HEK293T (cell line): ENCODE results near the gene RCOR2.

ENCODE experiments used
- BHLHE40 ChIP-seq: fragments of 450-650 bp; IDR thresholded peaks from 2 replicates; pipeline ENCODE4 v1.6.1; 2016; ENCODE audit warnings: mild to moderate bottlenecking, moderate library complexity, borderline replicate concordance
- CTBP1 ChIP-seq: fragments of 450-650 bp; IDR thresholded peaks from 2 replicates; pipeline ENCODE4 v1.6.1; 2016; ENCODE audit warnings: borderline replicate concordance
- ELF4 ChIP-seq: fragments of 450-650 bp; IDR thresholded peaks from 2 replicates; pipeline ENCODE4 v1.6.1; 2017; ENCODE audit warnings: antibody characterized with exemption
- FOXM1 ChIP-seq: fragments of 450-650 bp; IDR thresholded peaks from 2 replicates; pipeline ENCODE4 v1.6.1; 2017; ENCODE audit warnings: mild to moderate bottlenecking, borderline replicate concordance
- LEF1 ChIP-seq: fragments of 450-650 bp; IDR thresholded peaks from 2 replicates; pipeline ENCODE4 v1.6.1; 2017; ENCODE audit warnings: mild to moderate bottlenecking, borderline replicate concordance
- NFRKB ChIP-seq: fragments of 450-650 bp; IDR thresholded peaks from 2 replicates; pipeline ENCODE4 v1.6.1; 2016; ENCODE audit warnings: mild to moderate bottlenecking, moderate library complexity
- SP1 ChIP-seq: fragments of 450-650 bp; IDR thresholded peaks from 2 replicates; pipeline ENCODE4 v1.6.1; 2017
- SUZ12 ChIP-seq: fragments of 450-650 bp; IDR thresholded peaks from 2 replicates; pipeline ENCODE4 v1.6.1; 2016; ENCODE audit warnings: mild to moderate bottlenecking
- TARDBP ChIP-seq: fragments of 450-650 bp; IDR thresholded peaks from 2 replicates; pipeline ENCODE4 v1.6.1; 2016

DNA sequence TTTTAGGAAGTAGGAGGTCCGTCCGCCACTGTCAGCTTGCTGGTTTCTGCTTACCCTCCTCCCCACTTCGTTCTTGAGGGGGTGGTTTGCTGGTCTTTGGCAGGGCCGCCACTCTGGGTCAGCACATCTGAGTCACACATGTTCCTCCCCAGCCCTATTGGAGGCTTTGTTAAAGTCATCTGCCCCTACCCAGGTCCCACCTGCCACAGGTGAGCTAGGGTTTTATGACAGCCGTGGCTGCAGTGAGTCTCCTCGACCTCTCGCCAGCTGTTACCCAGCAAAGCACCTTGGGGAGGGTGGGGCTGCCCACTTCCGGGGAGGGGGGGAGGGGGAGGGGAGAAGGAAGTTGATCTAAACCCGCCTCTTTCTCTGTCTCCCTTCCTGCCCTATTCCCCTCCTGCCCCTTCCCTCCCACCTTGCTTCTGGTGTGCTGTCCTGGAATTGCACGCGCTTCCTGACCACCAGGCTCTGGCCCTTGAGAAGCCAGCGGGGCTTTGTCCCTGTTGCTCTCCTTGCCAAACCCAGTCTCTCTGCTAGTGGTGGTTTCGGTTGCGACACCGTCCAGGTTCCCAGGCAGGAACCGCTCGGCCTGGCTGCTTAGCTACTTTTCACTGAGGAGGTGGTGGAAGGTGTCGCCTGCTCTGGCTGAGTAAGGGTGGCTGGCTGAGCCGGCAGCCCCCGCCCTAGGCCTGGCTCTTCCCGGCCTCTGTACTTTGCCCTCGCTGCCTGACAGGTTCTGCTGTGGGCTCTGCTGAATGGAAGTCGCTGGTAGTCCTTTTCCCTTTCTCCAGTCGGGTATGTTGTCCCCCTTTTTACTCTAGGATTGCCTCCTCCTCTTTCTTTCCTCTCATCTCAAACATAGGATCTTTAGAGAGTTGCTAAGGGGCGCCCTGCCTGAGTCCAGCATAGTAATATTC is 28.5 kb downstream of the RCOR2 start:
- TF ChIP-seq SUZ12 (no peak), SP1 (no peak), NFRKB (no peak), BHLHE40 (no peak), FOXM1 (no peak), LEF1 (no peak), CTBP1 (no peak), ELF4 (no peak), TARDBP (no peak)
